Measurements from ENCODE around the gene ICAM5. TPM values are rescaled to one million over a fixed set of nuclear protein-coding genes. Genes with fewer than 3 reads are reported as not detected.
"Not testable (repeated sequence)": the region's sequence is repeated elsewhere in the genome, so short reads cannot be mapped to it uniquely, and the experiment has no call there.

The ICAM5 gene
- total RNA-seq, 1 experiment from 2014 or later: 1.9 TPM

DNA sequence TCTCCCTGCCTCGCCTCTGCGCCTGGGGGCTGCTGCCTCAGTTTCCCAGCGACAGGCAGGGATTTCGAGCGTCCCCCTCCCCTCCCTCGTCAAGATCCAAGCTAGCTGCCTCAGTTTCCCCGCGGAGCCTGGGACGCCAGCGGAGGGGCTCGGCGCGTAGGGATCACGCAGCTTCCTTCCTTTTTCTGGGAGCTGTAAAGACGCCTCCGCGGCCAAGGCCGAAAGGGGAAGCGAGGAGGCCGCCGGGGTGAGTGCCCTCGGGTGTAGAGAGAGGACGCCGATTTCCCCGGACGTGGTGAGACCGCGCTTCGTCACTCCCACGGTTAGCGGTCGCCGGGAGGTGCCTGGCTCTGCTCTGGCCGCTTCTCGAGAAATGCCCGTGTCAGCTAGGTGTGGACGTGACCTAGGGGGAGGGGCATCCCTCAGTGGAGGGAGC, 19.6 kb upstream of the ICAM5 start:
- no peak for DNase-seq (ENCODE audit: extremely low read depth, low read depth)

DNA sequence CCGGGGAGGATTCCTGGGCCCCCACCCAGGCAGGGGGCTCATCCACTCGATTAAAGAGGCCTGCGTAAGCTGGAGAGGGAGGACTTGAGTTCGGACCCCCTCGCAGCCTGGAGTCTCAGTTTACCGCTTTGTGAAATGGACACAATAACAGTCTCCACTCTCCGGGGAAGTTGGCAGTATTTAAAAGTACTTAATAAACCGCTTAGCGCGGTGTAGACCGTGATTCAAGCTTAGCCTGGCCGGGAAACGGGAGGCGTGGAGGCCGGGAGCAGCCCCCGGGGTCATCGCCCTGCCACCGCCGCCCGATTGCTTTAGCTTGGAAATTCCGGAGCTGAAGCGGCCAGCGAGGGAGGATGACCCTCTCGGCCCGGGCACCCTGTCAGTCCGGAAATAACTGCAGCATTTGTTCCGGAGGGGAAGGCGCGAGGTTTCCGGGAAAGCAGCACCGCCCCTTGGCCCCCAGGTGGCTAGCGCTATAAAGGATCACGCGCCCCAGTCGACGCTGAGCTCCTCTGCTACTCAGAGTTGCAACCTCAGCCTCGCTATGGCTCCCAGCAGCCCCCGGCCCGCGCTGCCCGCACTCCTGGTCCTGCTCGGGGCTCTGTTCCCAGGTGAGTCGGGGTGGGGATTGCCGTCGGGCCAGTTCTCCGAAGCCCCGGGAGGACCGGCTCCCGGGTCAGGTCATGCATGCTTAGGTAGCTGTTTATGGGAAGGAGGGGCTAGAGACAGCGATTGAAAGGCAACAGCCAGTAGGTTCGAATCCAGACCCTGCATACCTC, 18.9 kb upstream of the ICAM5 start, which contains the start of gene ICAM1:
ICAM1 (plus strand) TSS at position 505 of the 779 bp plus-strand sequence; CDS start at position 545, 40 bp downstream.
- no peak for DNase-seq (ENCODE audit: extremely low read depth, low read depth)

DNA sequence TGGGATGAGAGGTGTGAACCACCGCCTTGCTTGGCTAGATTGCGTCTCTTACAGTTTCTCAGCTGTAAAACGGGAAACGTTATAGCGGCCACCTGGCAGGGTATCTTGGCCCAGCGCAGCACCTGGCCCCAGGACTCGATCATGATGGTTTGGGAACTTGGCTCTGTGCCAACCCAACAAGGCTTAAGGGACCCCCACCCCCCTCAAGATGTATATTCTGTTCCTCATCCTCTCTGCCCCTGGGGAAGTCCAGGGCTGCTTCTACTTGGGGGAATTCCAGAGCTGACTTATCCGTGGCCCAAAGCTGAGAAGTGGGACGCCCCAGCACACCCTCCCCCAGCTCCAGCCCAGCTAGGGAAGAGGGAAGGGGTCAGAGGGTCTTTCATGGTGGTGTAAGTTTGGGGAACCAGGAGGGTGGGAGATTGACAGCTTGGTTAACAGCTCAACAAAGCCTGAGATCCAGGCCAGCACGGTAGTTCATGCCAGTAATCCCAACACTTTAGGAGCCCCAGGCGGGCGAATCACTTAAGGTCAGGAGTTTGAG, 18.1 kb upstream of the ICAM5 start:
- DNase-seq (ENCODE audit: extremely low read depth, low read depth): no peak

DNA sequence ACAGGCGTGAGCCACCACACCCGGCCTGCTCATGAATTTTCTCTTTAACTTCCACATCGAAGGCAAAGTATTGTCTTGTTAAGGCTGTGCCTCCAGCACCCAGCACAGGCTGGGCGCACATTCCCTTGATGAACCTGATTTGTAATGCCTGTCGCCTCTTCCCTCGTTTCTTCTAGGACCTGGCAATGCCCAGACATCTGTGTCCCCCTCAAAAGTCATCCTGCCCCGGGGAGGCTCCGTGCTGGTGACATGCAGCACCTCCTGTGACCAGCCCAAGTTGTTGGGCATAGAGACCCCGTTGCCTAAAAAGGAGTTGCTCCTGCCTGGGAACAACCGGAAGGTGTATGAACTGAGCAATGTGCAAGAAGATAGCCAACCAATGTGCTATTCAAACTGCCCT, 15.2 kb upstream of the ICAM5 start:
- DNase-seq (ENCODE audit: extremely low read depth, low read depth): no peak

DNA sequence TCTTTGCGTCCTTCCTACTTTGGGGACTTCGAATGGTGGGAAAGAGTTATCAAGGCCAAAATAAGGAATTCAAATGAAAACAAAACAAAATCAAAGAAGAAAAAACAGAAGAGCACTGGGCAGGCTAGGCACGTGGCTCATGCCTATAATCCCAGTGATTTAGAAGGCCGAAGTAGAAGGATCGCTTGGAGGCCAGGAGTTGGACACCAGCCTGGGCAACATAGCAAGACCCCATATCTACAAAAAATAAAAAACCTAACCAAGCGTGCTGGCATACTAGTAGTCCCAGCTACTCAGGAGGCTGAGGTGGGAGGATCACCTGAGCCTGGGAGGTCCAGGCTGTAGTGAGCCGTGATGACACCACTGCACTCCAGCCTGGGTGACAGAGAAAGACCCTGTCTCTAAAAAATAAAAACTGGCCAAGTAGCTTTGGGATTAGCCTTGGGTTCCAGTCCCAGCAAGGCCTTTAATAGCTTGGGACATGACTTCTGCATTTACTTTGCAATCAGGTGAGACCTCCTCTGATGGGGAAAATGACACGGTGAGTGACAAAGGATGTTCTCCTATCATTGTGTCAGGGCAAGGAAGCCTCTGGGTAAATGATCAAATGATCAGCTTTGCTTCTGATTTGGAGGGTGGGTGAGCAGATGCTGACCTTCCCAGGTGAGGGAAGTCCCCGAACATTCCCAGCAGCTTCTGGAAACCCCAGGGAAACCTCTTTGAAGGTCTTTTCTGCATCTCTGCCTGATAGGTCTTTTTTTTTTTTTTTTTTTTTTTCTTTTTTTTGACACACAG, 11.8 kb upstream of the ICAM5 start:
- no peak for DNase-seq (ENCODE audit: extremely low read depth, low read depth)

DNA sequence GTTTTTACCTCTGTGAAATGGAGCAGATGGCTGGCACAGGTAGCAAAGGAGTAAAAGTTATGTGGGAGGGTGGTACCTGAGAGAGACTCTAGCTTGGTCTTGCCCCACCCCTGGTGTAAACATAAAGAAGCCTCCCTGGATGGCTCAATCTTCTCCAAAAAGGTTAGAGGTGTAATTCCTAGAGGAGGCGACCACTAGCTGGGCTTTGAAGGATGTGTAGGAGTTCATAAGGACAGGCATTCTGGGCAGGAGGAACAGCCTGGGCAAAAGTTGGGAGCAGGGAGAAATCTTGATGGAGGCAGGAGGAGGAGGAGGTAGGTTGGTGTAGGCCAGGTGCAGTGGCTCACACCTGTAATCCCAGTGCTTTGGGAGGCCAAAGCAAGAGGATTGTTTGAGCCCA, 10.8 kb upstream of the ICAM5 start:
- DNase-seq (ENCODE audit: extremely low read depth, low read depth): no peak

DNA sequence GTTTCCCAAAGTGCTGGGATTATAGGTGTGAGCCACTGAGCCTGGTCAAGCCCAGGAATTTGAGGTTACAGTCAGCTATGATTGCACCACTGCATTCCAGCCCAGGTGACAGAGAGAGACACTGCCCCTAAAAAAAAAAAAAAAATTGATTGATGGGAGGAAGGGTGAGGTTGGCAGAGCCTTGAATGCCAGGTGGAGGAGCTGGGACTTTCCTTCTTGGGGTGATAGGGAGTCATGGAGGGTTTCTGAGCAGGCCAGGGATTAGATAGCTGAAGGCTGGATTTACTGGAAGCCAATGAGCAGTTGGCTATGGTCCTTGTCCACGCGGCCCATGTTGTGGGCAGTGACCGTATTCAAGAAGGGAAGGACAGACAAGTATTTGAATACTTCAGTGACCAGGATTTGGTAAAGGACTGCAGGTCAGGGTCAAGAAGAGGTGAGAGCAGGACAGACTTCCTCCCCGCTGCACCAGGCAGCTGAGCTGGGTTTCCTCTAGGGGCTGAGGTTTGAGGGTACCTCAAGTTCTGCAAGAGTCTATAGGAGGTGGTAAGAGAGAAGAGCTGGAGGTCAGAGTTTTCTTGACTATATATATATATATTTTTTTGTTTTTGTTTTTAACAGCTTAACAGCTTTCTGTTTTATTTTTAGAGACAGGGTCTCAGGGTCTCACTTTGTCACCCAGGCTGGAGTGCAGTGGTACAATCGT, 9.9 kb upstream of the ICAM5 start:
- no peak for DNase-seq (ENCODE audit: extremely low read depth, low read depth)

DNA sequence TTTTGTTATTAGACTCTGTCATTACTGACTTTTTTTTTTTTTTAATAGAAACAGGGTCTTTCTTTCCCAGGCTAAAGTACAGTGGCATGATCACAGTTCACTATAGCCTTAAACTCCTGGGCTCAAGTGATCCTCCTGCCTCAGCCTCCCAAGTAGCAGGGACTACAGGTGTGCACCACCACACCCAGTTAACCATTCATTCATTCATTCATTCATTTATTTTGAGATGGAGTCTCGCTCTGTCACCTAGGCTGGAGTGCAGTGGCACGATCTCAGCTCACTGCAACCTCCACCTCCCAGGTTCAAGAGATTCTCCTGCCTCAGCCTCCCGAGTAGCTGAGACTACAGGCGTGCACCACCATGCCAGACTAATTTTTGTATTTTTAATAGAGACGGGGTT, 7.7 kb upstream of the ICAM5 start:
- DNase-seq (ENCODE audit: extremely low read depth, low read depth): not testable (repeated sequence)

DNA sequence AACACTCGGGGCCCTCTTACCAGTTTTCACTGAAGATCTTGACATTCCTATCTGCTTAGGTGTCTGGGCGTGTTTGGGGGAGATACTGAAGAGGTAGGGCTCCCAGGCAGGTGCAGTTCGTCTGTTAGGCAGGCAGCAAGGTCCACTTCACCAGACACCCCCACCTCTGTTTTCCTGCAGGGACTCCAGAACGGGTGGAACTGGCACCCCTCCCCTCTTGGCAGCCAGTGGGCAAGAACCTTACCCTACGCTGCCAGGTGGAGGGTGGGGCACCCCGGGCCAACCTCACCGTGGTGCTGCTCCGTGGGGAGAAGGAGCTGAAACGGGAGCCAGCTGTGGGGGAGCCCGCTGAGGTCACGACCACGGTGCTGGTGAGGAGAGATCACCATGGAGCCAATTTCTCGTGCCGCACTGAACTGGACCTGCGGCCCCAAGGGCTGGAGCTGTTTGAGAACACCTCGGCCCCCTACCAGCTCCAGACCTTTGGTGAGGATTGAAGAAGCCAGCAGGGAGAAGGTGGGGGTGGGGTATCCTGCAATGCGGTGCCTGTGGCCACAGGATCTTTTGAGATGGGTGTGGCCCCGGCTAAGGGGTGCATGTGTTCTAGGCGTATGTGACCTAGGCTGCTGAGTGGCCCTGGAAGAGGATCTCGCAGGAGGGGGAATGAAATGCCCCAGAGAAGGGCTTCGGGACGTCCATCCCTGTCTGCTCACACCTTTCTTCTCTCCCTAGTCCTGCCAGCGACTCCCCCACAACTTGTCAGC, 6.3 kb upstream of the ICAM5 start:
- DNase-seq (ENCODE audit: extremely low read depth, low read depth): no peak

DNA sequence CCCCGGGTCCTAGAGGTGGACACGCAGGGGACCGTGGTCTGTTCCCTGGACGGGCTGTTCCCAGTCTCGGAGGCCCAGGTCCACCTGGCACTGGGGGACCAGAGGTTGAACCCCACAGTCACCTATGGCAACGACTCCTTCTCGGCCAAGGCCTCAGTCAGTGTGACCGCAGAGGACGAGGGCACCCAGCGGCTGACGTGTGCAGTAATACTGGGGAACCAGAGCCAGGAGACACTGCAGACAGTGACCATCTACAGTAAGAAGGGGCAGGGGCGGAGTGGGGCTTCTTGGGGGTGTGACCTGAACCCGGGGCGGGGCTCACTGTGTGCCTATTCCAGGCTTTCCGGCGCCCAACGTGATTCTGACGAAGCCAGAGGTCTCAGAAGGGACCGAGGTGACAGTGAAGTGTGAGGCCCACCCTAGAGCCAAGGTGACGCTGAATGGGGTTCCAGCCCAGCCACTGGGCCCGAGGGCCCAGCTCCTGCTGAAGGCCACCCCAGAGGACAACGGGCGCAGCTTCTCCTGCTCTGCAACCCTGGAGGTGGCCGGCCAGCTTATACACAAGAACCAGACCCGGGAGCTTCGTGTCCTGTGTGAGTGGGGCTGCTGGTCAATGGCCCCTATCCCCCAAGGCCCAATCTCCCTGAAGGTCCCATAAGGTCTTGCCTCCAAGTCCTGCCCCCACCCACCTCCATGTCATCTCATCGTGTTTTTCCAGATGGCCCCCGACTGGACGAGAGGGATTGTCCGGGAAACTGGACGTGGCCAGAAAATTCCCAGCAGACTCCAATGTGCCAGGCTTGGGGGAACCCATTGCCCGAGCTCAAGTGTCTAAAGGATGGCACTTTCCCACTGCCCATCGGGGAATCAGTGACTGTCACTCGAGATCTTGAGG, 5.4 kb upstream of the ICAM5 start:
- no peak for DNase-seq (ENCODE audit: extremely low read depth, low read depth)

DNA sequence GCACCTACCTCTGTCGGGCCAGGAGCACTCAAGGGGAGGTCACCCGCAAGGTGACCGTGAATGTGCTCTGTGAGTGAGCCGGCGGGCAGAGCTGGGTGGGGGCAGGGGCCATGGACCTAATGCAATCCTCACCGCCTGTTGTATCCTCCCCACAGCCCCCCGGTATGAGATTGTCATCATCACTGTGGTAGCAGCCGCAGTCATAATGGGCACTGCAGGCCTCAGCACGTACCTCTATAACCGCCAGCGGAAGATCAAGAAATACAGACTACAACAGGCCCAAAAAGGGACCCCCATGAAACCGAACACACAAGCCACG, 4.8 kb upstream of the ICAM5 start:
- DNase-seq (ENCODE audit: extremely low read depth, low read depth): no peak

DNA sequence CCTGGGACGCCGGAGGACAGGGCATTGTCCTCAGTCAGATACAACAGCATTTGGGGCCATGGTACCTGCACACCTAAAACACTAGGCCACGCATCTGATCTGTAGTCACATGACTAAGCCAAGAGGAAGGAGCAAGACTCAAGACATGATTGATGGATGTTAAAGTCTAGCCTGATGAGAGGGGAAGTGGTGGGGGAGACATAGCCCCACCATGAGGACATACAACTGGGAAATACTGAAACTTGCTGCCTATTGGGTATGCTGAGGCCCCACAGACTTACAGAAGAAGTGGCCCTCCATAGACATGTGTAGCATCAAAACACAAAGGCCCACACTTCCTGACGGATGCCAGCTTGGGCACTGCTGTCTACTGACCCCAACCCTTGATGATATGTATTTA, 4.4 kb upstream of the ICAM5 start:
- DNase-seq (ENCODE audit: extremely low read depth, low read depth): no peak

DNA sequence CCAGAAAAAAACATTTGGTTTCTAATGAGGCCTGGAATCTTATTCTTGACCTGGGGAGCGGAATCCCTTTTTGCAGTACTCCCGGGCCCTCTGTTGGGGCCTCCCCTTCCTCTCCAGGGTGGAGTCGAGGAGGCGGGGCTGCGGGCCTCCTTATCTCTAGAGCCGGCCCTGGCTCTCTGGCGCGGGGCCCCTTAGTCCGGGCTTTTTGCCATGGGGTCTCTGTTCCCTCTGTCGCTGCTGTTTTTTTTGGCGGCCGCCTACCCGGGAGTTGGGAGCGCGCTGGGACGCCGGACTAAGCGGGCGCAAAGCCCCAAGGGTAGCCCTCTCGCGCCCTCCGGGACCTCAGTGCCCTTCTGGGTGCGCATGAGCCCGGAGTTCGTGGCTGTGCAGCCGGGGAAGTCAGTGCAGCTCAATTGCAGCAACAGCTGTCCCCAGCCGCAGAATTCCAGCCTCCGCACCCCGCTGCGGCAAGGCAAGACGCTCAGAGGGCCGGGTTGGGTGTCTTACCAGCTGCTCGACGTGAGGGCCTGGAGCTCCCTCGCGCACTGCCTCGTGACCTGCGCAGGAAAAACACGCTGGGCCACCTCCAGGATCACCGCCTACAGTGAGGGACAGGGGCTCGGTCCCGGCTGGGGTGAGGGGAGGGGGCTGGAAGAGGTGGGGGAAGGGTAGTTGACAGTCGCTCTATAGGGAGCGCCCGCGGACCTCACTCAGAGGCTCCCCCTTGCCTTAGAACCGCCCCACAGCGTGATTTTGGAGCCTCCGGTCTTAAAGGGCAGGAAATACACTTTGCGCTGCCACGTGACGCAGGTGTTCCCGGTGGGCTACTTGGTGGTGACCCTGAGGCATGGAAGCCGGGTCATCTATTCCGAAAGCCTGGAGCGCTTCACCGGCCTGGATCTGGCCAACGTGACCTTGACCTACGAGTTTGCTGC, 2.7 kb upstream of the ICAM5 start, which contains the start of gene ICAM4:
ICAM4 (plus strand) TSS at position 153 of the 935 bp plus-strand sequence; CDS start at position 211, 58 bp downstream.
- no peak for DNase-seq (ENCODE audit: extremely low read depth, low read depth)

DNA sequence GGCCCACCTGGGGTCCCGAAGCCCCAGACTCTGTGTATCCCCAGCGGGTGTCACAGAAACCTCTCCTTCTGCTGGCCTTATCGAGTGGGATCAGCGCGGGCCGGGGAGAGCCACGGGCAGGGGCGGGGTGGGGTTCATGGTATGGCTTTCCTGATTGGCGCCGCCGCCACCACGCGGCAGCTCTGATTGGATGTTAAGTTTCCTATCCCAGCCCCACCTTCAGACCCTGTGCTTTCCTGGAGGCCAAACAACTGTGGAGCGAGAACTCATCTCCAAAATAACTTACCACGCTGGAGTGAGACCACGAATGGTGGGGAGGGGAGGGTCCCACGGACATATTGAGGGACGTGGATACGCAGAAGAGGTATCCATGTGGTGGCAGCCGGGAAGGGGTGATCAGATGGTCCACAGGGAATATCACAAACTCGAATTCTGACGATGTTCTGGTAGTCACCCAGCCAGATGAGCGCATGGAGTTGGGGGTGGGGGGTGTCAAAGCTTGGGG, 1.0 kb upstream of the ICAM5 start:
- DNase-seq (ENCODE audit: extremely low read depth, low read depth): peak; percentile 58

DNA sequence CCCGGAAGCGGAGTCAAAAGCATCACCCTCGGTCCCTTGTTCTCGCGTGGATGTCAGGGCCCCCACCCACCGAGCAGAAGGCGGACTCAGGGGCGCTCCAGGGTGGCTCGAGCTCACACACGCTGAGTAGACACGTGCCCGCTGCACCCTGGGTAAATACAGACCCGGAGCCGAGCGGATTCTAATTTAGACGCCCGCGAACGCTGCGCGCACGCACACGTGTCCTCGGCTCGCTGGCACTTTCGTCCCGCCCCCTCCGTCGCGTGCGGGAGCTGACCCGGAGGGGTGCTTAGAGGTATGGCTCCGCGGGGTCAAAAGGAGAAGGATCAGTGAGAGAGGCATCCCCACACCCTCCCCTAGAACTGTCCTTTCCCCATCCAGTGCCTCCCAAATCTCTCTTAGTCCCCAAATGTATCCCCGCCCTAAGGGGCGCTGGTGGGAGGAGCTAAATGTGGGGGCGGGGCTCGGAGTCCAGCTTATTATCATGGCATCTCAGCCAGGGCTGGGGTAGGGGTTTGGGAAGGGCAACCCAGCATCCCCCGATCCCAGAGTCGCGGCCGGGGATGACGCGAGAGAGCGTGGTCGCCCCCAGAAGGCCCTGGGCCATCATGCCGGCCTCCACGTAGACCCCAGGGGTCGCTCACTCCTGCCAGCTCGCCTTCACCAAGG, 451 bp upstream of the ICAM5 start:
- peak; percentile 24 for DNase-seq (ENCODE audit: extremely low read depth, low read depth)

DNA sequence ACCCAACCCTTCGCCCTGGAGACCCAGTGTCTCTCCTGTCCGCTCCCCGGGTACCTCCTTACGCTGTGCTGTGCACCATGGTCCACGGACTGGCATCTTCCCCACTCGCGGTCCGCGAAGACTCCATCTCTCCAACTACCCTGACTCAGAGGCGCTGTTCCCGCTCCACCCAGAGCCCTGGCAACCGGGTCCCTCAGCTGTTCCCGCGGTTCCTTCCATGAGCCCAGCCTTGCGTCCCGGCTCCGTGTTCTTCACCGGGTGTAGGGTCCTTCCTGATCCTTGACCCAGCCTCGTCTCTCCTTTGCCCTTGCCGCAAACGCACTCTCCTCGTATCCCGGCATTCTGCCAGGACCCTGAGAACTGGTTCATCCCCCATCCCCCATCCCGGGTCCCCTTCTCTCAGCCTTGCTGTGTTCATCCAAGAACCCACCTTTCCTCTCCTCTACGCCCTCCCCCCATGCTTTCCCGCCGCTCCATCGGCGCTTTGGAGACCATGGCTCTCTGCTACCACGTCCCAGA, 664 bp downstream of the ICAM5 start:
- DNase-seq (ENCODE audit: extremely low read depth, low read depth): no peak

DNA sequence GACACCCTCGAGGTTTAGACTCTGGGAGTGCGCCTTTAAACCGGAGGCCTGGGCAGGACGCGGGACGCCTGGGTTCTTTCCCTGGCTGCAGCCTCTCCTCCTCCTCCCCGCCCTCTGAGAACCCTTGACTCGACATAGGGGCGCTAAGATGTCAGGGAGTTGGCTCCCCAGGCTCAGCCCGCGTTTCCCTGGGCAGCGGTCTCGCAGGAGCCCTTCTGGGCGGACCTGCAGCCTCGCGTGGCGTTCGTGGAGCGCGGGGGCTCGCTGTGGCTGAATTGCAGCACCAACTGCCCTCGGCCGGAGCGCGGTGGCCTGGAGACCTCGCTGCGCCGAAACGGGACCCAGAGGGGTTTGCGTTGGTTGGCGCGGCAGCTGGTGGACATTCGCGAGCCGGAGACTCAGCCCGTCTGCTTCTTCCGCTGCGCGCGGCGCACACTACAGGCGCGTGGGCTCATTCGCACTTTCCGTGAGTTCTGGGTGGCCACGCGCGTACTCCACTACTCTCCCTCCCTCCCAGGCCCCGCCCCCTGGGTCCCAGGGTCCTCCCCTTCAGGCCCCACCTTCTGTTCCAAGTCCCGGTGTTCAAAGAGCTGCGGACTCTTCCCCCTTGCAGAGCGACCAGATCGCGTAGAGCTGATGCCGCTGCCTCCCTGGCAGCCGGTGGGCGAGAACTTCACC, 1.3 kb downstream of the ICAM5 start:
- DNase-seq (ENCODE audit: extremely low read depth, low read depth): no peak

All from NCI-H460 (cell line).